Measurements from ENCODE around the gene KRT6B. TPM values are rescaled to one million over a fixed set of nuclear protein-coding genes. Genes with fewer than 3 reads are reported as not detected.

The KRT6B gene
- total and polyA plus RNA-seq, 9 of the 15 experiments (the other 6 are each of a cell fraction or from before 2014, with no cell fraction given): not detected

DNA sequence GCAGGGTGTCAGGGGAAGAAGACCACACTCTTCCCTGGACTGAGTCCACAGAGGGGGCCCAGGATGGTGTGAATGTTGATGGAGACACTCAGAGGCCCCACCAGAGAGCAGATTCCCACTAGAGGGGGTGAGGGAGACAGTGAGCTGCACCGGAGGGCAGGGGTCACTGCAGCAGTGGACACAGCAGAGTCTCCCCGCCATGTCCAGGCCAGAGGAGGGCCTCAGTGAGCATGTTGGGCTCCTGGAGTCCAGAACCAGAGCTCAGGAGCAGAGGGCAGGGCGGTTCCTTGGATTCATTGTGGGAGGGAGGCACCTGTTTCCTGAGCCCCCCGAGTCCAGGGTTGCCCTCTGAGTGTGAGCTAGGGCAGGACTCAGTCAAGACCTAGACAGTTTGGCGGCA is 44.0 kb downstream of the KRT6B start:
- CTCF ChIA-PET (ENCODE audit: low intra/inter-chr PET ratio): no interaction called here
- peak; percentile 41 to 67 (median 47); a peak in 5 of 6 replicates for TF ChIP-seq CTCF (IDR thresholded peaks at IDR 0.05 in 2 of 3, conservative IDR thresholded peaks at IDR 0.05 in 1 of 3; ENCODE audit: insufficient read depth in 2 of 3, low read depth in 1 of 3, low read length in 3 of 3)
- TF ChIP-seq ZNF12 (CRISPR knock-in tag; IDR thresholded peaks at IDR 0.05): no peak
- TF ChIP-seq, protein P1, sequence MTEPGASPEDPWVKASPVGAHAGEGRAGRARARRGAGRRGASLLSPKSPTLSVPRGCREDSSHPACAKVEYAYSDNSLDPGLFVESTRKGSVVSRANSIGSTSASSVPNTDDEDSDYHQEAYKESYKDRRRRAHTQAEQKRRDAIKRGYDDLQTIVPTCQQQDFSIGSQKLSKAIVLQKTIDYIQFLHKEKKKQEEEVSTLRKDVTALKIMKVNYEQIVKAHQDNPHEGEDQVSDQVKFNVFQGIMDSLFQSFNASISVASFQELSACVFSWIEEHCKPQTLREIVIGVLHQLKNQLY (CRISPR knock-in tag; conservative IDR thresholded peaks at IDR 0.05): no peak
- TF ChIP-seq, protein P2, sequence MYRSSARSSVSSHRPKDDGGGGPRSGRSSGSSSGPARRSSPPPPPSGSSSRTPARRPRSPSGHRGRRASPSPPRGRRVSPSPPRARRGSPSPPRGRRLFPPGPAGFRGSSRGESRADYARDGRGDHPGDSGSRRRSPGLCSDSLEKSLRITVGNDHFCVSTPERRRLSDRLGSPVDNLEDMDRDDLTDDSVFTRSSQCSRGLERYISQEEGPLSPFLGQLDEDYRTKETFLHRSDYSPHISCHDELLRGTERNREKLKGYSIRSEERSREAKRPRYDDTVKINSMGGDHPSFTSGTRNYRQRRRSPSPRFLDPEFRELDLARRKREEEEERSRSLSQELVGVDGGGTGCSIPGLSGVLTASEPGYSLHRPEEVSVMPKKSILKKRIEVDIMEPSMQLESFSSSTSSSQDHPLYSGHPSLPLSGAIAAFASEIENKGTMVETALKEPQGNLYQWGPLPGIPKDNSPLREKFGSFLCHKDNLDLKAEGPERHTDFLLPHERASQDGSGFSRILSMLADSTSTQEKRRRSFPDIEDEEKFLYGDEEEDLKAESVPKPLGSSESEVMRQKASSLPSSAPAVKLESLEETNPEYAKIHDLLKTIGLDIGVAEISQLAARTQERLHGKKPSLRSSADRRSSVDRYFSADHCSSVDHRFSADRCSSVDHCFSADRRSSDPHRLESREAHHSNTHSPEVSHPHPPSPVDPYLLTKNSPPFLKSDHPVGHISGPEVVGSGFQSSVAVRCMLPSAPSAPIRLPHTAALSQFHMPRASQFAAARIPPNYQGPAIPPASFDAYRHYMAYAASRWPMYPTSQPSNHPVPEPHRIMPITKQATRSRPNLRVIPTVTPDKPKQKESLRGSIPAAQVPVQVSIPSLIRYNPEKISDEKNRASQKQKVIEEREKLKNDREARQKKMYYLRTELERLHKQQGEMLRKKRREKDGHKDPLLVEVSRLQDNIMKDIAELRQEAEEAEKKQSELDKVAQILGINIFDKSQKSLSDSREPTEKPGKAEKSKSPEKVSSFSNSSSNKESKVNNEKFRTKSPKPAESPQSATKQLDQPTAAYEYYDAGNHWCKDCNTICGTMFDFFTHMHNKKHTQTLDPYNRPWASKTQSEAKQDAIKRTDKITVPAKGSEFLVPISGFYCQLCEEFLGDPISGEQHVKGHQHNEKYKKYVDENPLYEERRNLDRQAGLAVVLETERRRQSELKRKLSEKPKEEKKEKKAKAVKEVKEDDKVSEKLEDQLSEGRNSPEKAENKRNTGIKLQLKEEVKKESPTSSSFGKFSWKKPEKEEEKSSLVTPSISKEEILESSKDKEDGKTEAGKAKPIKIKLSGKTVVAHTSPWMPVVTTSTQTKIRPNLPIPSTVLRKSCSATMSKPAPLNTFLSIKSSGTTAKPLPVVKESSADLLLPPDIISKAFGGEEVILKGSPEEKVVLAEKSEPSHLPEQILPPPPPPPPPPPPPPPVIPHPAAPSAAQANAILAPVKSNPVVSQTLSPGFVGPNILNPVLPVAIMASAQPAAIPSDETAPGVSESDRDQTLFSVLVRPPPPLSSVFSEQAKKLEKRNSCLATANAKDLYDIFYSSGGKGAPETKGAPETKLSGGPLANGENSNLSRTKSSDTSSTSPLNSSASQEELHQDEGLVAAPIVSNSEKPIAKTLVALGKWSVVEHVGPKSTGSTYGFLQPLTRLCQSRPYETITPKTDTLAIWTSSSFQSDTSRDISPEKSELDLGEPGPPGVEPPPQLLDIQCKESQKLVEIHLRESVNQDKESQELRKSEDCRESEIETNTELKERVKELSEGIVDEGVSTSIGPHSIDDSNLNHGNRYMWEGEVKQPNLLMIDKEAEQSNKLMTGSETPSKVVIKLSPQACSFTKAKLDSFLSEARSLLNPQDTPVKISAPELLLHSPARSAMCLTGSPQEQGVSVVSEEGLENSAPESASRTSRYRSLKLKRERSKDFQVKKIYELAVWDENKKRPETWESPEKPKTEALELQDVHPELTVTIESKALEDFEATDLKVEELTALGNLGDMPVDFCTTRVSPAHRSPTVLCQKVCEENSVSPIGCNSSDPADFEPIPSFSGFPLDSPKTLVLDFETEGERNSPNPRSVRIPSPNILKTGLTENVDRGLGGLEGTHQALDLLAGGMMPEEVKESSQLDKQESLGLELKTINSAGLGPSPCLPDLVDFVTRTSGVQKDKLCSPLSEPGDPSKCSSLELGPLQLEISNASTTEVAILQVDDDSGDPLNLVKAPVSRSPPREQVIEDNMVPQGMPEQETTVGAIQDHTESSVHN (IDR thresholded peaks at IDR 0.05; ENCODE audit: borderline replicate concordance in 1 of 2, low read depth in 1 of 2): no peak
- no peak for FAIRE-seq

More for the DNA sequence above, 44.0 kb downstream of the KRT6B start:
- Histone ChIP-seq H3K27ac (ENCODE audit: extremely low read depth, low read depth, low read length) (no peak overlapping the region), H3K9me1 (ENCODE audit: control insufficient read depth, insufficient read depth, low read length) (no peaks in the 10 kb centered on the region), H3K4me2 (ENCODE audit: insufficient read depth, low read length) (no peak overlapping the region), H3K79me2 (ENCODE audit: control insufficient read depth, insufficient read depth, low read length) (no peaks in the 10 kb centered on the region), H3K4me1 (replicated peaks in 1 of 2; ENCODE audit: control insufficient read depth in 2 of 2, insufficient read depth in 2 of 2, low read length in 2 of 2) (no peaks in the 10 kb centered on the region), H3K4me3 (no peak overlapping the region), H2AFZ (ENCODE audit: low read depth, low read length) (no peak overlapping the region), H4K20me1 (replicated peaks; ENCODE audit: control insufficient read depth, insufficient read depth, low read length) (no peaks in the 10 kb centered on the region), H3K27me3 (ENCODE audit: control insufficient read depth in 2 of 2, insufficient read depth in 2 of 2, low read length in 2 of 2) (peaks cover 0 to 48% of the 10 kb centered on the region in 2 experiments; a peak in 4 of 5 replicates), H3K9me3 (replicated peaks; ENCODE audit: control insufficient read depth, insufficient read depth, low read depth, low read length) (no peaks in the 10 kb centered on the region), H3K36me3 (ENCODE audit: control insufficient read depth, insufficient read depth, low read length) (no peaks in the 10 kb centered on the region), H3K9ac (ENCODE audit: insufficient read depth in 1 of 2, low read depth in 2 of 2, low read length in 2 of 2) (no peak overlapping the region)
- ATAC-seq: peak; percentile 78
- no TSS peak for BruUV-seq (replicated peaks)
- DNase-seq (ENCODE audit: extremely low read depth in 1 of 4, low spot score in 3 of 4): peak in 2 of 4 experiments; percentile 6 to 24
- POLR2A ChIA-PET: interaction anchor here (0.5 kb wide), 1 partner anchor 9 kb away, joined by 3 read pairs; no protein-coding TSS in a partner anchor
- intact Hi-C loops (cut with micrococcal nuclease): no loop called here
- 0% methylated on average over 5 of the region's 5 CpGs for WGBS (ENCODE audit: insufficient coverage, low coverage, missing lambda C conversion rate)
- in situ Hi-C loops (cut with MboI): no loop called here
